Activated CD4-positive, alpha-beta T cell treated with anti-CD3 and anti-CD28 coated beads, Interleukin-2, Interleukin-6, amounts not matched to agents 100 ng/mL and 50 ng/mL, durations not matched to agents 16 hours and 8 hours (primary cell): ENCODE measurements around the gene ABL1.

Experiments
- DNase-seq: peaks from one replicate; pipeline ENCODE4 v3.0.0-alpha.2; 2020

The ABL1 gene

DNA sequence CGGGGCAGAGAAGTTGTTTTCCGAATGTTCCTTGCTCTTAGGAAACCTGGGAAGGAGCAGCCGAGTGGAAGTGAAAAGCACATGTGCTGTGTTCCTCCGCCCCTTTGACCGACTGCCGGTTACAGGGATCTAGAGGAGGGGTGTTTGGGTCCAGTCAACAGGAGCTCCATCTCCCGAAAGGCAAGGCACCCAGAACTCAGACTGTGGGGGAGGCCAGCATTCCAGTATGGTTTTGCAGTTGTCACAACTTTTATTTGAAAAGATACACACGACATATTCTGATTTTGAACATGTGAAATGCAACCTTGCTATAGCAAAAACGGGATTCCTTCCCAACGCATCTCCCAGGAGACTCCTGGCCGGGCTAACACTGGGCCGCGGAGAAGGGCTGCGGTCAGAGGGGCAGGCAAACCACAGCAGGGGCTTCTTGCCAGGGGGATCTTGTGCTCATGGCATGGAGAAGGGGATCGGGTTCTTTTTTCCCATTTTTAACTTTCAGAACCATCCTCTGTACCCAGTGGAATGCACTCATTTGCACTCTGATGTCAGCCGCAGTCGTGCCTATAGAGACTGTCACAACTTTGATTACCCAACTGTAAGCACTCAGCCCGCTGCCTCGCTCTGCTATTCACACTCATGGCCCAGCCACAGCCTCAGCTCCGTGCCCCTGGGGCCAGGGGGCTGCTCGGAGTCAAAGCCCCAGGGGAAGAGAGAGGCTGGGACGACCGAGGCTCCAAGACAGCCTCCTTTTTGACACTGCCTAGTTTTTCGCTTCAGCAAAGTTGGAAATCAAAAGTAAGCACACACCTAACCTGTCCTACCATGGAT lies 57.6 kb downstream of the ABL1 start:
- DNase-seq, result no peak

DNA sequence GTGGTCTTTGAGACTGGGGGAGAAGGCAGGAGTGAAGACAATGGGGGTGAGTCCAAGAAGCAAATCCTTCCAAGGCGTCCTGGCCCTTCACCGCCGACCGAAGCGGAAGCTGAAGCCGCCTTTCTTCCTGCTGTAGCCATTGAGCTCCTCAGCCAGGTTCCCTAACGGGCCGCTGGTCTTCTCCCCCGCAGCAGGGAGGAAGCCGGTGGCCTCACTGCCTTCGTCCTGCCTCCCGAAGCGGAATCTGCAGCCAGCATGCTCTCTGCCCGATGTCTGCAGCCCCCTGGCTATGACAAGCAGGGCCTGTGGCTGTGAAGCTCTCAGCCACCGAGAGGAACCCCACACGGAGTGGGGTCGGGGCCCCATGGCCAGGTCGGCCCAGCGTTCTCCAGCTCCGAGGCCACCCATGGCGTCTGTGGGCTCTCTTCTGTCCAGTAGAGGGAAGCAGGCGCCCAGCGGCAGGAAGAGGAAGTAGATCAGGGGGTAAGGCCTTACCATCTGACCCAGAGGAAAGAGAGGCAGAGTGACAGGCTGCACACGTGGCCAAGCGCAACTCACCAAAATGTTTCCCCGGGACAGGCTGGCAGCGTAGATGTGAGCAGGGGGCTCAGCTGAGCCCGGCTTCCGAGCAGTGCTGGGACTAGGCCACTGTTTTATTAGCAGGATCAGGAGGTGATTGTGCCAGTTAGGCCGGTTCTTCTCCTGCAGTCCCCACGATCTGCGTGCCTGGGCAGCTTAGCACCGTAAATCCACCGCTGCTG lies 58.5 kb downstream of the ABL1 start:
- DNase-seq, result no peak

DNA sequence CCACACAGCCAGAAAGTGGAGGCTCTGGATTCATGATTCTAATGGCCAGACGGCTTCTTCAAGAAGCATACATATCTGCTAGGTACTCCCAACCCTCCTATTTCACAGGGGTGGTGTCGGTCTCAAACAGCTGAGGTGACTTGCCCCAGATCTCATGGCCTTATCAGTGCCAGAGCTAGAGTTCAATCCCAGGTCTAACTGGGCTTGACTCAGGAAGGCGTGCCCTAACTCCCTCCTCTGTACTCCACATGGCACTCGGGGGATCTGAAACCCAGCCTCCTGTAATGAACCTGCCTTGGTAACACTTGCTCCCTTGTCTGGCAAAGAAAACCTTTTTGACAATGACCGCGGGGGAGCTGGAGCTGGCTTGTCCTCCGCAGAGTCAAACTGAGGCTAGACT lies 59.5 kb downstream of the ABL1 start:
- no peak for DNase-seq

DNA sequence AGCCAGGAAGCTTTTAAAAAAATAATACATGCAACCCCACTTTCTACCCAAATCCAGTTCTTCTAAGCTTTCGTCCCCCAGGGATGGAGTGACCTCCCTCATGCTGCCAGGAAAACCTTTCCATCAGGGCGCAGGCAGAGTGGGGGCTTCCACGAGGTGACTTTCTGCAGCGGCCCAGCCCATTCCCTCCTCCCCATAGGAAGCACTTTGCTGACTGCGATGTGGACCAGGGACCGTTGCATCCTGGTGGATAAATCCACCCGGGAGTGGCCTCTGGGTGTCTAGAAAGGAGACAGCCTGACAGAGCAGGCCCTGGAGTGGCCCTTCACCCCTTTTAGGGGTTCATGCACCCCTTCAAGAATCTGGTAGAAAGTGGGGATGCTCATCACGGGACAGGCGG lies 60.0 kb downstream of the ABL1 start:
- no peak for DNase-seq

DNA sequence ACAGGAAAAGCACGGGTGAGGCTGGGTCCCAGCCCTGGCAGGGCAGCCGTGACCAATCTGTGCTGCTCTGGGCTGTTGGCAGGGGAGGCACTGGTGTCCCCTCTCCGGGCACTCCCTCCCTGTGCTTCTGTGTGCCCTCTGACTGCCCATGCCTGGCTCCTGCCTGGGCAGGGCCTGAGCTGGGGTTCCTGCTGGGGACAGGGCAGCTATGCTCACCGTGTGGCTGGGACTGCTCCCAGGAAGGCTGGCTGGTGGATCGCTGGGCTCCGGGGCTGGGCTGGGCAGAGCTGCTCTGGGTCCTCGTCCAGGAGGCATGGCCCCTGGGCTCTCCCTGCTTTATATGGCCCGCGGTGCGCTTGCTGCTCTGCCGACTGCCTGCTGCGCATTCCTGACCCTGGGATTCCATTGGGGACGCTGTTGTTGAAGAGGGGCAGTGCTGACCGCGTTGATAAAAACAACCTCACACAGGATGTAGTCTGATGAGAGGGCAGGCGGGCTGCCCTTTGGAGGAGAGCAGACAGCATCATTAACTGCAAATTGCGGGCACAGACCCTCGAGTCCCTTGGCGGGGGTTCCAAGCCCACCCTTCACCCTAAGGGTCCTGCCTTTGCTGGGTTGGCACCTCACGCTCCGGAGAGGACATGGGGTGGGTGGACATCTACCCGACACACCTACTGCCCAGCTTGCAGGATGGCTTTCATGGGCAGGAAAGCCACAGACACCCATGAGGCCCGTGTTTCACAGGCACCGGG lies 60.6 kb downstream of the ABL1 start:
- no peak for DNase-seq

DNA sequence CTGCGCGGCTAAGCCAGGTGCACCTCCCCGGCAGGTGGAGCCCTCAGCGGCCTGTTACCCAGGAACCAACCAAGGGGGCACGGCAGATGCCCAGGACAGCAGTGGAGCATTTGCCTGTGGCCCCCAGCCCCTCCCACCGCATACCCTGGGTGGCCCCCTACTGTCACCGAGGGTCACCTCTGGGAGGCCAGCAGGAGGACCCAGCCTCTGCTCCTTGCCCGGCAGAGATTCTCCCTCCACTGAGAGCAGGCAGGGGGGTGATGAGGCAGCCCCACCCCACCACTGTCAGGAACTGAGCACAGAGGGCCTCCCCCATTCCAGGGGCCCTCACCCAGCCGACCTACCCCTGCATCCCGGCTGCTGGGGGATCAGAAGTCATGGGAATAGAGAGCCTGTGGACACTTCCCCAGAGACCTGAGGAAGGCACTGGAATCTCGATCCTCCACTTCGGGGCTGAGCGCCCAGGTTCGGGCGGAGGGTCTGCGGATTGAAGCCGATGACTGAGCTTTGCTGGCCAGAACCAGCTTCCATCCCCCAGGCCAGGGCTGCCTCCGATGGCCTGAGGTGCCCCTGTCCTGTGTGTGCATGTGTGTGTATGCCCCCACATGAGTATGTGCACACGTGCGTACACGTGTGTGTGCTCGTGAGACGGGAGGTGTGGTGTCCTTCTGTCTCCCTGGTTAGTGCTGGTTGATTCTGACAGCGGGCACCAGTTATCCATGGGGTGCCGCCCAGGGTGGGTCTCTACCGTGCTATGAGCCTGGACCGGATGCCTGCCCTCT lies 61.4 kb downstream of the ABL1 start, which contains the start of gene QRFP:
Gene QRFP, minus strand, starts transcription at position 580 of the 782 bp plus-strand sequence. CDS start 2,974 bp downstream, outside the sequence.
- DNase-seq, result no peak

DNA sequence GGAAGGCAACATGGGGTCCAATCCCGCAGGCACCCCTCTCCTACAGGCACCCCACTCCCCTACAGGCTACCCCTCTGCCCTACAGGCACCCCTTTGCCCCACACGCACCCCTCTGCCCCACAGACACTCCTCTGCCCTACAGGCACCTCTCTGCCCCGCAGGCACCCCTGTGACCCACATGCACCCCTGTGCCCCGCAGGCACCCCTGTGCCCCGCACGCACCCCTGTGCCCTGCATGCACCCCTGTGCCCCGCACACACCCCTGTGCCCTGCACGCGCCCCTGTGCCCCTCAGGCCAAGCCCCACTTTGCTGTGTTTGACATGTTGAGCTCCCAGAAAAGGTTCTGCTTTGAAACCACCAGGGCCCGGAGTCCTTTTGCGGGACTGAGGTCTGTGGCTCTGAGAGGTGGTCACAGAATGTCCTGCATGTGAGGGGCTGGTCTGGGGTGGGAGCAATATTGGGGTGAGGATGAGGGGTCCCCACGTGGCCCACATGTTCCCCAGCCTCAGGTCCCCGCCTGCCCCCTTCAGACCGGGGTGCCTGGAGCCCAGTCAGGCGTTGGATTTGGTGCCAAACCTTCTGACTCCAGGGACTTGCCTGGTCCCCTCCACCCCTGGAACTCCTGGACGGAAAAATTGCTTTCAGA lies 62.2 kb downstream of the ABL1 start:
- DNase-seq, result no peak

DNA sequence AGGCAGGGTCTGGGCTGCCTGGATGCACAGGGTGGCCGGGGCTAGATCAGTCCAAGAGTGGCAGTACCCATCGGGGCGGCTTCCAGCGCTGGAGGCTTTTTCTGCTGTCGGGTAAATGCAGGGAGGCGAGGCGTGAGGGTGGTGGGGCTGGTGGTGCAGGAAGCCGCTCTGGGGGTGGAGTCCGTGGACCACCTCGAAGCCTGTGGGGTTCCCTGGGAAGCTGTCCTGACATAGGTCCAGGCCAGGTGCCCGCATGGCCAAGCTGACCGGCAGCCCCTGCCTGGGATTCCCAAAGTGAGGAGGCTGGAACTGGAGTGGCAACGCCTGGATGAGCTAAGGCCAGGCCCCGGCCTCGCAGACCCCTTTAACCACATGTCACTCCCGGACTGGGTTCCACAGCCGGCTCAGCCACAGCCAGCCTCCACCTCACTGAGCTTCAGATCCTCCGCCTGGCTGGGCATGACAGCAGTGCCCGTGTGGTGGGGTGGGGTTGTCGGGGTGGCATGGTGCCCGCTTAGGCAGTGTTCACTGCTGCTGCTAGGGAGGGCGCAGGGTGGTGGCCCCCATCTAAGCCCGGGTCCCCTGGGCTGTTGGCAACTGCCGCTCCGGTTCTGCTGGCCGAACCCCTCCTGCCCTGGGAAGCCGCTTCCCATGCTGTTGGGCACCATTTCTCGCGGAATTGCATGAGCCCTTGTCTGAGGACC lies 62.9 kb downstream of the ABL1 start:
- no peak for DNase-seq

DNA sequence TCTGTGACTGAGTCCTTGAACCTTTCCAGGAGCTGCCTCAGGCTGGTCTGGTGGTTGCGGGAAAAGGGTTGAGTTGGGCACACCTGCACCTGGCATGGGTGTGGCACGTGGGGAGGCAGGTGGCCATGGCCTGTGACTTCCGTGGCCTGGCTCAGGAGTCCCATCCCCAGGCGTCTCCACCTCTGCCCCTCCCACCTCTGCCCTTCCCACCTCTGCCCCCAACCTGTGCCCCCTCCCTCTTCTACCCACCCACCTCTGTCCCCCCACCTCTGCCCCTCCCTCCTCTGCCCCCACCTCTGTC lies 63.4 kb downstream of the ABL1 start:
- no peak for DNase-seq

DNA sequence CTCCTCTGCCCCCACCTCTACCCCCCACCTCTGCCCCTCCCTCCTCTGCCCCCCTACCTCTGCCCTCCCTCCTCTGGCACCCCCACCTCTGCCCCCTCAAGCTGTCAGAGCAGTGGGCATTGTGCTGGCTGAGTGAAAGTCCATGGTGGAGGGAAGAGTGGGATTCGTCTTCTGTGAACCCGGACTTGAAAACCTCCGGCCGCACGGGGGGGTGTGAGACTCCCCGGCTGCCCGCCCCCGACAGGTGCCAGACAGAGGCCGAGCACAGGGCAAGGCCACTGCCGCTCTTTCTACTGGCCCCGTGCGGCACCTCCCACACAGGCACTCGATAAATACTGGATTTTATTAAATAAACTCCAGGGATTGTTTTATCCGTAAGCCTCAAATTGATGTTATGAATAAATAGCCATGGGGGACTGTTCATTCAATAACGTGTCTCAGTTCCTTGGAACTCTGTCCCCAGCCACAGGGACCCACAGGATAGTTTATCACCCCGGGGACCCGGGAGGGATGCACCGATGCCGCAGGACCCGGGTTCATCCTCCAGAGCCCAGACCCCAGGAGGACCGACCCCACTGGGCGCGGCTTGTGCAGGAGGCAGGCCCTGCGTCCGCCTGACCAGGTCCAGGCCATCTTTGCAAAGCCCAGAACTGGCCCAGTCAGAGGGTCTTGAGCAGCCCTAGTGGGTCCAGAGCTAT lies 64.1 kb downstream of the ABL1 start:
- DNase-seq, result no peak

DNA sequence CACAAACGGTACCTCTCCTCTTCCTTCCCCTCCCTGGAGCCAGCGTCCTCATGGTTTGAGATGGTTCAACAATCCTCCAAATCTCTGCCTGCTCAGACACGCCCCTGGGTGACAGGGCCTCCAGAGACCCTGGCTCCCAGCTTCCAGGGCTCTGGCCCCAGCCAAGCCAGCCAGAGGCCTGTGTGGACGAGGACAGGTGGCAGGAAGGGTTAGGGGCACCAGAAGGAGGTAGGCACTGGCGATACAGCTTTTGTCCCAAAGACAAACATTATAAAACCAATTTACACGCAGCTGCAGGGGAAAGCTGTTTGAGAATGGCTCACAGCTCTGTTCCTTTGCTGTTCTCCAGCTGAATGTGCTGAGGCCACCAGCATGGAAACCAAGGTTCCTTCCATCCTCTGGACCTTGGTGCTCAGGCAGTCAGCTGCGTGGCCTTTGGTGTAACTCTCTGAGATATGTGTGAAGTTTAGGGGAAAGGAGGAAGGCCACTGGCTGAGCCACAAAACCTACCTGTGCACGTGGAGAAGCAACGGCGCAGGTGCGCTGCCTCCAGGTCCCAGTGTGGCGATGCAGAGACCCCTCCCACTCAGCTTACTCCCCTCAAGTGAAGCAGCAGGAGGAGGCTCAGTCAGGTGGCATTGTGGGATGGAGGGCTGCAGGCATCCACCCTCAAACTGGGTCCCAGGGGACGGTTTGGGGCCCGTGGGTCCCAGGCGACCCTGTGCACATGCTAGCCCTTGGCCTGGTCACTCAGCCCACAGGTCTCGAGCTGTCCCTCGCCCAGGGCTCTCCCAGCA lies 65.8 kb downstream of the ABL1 start:
- no peak for DNase-seq

DNA sequence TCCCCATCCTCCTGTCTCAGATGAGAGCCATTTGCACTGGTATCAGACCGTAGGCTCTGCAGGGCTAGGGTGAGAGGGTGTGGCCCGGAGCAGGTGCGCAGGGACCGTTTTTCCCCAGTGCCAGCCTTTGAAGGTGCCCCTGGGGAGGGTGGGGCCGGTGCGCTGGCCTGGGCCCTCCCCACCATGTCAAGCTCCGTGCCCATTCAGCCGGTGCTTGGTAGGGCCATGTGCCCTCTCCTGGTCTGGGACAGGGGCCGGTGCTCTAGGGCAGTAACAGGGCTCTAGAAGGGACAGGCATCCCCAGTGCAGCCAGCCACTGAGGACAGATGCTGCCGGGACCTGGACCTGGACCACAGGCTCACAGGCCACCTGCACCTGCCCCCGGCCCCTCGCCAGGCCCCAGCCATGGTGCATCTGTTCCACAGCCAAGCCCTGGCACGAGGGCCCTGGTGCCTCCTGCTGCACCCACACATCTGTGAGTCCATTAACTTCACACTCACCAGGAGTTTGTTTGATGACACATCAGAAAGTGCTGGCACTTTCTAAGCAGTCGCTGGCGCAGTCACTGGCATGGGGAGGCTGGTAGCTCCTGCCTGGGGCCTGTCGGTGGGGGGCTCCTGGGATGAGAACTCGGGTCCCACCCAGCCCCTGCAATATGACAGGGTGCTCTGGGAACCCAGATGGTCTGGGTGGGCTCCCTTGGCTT lies 66.6 kb downstream of the ABL1 start:
- no peak for DNase-seq

DNA sequence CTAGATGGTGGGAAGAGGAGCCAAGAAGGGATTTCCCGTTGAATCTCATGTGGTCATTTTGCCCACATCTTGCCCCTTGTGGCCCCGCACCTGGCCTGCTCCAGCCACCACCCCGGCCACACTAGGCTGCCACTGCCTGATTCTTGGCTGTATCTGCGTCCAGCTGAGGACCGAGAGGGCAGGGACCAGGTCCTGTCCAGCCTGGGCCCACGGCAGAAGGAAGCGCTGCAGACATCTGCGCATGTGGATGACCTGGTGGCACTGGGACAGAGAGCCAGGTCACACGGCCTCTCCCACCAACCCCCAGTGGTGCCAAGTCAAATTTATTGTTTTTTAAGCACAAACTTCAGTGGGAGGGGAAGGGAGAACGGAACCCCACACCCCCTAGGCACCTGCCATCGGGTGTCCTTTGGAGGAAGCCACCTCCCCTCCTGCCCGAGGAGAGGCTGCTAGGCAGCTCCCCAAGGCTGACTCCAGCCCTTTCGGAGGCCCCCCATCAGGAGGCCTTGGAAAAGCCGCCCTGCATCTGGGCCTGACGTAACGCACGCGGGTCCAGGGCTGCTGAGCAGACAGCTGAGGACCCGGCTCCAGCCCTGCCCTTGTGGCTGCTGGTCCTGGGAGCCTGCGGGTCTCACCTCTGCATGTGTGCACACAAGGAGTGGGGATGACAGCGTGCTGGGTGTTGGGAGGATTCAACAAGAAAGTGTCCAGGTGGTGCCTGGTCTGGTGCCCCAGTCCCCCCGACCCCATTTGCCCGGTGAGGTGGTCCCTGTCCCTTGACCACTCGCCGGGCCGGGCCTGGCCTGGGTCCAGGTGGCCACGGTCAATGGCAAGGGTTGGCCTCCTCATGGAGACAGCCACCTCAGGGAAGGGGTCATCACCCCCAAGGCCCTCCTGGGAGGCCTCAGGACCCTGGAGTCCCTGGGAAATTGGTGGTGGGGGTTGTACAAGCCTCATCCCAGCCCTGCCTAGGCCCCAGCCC lies 67.4 kb downstream of the ABL1 start:
- DNase-seq, result no peak

DNA sequence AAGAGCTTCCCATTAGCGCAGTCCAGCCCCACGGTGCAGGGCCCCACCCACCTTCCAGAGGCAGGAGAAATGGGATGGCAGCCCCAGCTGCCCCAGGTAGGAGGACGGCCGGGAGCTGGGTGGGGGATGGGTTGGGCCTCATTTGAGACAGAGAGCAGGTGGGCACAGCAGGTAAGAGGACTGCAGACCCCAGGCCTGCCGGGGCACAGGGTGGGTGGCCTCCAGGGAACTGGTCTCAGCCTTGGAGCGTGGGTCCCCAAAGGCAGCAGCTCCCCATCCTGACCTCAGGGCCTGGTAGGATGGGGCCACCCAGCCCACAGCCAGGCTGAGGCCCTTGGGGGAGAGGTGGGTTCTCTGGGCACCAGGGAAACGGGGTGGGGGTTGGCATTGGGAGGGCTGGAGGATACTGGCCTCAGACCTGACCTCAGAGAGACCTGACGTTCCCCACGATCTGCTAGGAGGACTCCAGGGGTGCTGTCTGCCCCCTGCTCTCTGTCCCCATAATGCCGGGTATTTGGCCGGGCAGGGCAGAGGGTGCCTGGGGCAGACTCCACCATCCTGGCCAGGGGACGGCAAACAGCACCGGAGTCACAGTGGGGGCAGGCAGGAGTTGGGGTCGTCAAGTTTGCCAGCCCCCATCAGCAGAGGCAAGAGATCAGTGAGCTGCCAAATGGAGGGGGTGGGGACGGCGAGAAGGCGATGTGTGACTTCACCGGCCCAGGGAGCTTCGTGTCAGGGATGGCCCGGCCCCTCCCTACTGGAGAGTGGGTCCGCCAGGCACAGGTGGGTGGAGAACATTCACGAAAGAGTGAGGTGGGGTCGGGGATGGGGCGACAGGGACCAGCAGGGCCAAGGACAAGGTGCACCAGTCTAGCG lies 68.4 kb downstream of the ABL1 start:
- DNase-seq, result no peak

DNA sequence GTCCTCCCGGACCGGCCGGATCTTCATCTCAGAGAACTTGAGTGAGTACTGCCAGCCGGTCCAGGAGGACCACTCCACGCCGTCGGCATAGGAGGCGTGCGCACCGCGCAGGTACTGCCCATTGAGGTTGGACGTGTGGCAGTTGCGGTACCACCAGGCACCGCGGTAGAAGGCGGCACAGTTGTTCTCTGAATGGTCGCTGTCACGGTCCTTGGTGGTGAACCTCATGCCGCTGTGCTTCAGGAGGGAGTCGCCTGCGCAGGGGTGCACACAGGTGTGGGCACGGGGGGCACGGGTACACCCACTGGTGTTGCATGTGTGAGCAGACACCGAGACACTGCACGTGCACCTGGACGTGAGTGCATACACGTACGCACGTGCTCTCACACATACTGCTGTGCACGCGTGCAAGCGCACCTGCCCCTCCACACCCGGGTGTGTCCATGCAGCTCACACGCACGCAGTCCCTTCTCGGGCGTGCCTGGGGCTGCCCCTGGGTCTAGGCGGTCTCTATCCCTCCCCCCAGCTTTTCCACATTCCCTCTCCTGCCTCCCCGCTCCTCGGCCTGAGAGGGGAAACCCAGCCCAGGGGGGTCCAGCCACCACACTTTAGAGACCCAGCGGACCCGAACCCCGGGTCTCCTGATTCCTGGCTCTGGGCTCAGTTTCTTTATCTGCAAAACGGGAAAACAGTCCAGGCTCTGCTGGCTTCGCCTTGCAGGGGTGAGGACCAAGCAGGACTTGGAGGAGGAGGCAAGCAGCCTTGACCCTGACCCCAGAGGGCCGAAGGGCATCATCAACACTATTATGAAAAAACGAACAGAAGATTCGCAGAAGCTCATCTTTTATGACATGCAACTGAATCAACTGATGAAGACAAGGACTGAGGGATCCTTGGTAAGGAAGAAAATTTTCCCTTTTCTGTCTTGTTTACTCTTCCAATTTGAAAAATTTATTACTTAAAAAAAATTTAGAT lies 69.3 kb downstream of the ABL1 start:
- DNase-seq, result no peak
